ENCODE measurements around the gene OGDH. TPM values are rescaled to one million over a fixed set of nuclear protein-coding genes. Genes with fewer than 3 reads are reported as not detected.

Gene OGDH
- total RNA-seq, 1 experiment from 2014 or later, result 75.1 TPM

DNA sequence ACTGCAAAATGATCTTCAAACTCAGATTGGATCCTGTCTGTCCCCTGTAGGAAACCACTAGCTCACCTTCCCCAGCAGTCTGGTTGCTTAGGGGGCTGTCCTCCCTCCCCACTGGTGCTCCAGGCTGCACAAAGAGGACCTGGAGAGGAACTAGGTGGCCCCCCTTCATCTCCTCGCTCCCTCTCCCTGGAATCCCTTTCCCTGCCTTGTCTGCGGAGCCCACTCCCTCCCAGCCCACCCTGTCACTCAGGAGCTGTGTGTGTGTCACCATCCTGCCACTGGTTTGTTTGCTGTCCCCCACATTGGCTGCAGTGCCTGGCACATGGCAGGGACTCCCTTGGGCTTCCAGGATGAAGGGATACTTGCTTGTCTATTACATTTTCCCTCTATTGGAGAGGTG is 106.7 kb downstream of the OGDH start:
- H3K4me3 Mint-ChIP-seq (ENCODE audit: unreplicated experiment), result no peak overlapping the region
- no TSS peak for BruUV-seq (replicated peaks)
- no peaks in the 10 kb centered on the region for H3K9me3 Mint-ChIP-seq (ENCODE audit: unreplicated experiment)
- TF ChIP-seq, protein P1, sequence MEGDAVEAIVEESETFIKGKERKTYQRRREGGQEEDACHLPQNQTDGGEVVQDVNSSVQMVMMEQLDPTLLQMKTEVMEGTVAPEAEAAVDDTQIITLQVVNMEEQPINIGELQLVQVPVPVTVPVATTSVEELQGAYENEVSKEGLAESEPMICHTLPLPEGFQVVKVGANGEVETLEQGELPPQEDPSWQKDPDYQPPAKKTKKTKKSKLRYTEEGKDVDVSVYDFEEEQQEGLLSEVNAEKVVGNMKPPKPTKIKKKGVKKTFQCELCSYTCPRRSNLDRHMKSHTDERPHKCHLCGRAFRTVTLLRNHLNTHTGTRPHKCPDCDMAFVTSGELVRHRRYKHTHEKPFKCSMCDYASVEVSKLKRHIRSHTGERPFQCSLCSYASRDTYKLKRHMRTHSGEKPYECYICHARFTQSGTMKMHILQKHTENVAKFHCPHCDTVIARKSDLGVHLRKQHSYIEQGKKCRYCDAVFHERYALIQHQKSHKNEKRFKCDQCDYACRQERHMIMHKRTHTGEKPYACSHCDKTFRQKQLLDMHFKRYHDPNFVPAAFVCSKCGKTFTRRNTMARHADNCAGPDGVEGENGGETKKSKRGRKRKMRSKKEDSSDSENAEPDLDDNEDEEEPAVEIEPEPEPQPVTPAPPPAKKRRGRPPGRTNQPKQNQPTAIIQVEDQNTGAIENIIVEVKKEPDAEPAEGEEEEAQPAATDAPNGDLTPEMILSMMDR (IDR thresholded peaks at IDR 0.05; ENCODE audit: unreplicated experiment), result no peak
- no peak overlapping the region for H3K27ac Mint-ChIP-seq (ENCODE audit: low read depth, unreplicated experiment)
- POLR2A ChIA-PET, result no interaction called here
- CTCF ChIA-PET, result interaction anchor here (0.7 kb wide), 1 partner anchor 10 kb away, joined by 3 read pairs; no protein-coding TSS in a partner anchor
- intact Hi-C loops (cut with micrococcal nuclease), result no loop called here
- peaks cover 19% of the 10 kb centered on the region for H3K36me3 Mint-ChIP-seq (ENCODE audit: insufficient read depth, unreplicated experiment)
- H3K27me3 Mint-ChIP-seq (ENCODE audit: insufficient read depth, unreplicated experiment), result no peaks in the 10 kb centered on the region
- no peak for DNase-seq (ENCODE audit: unreplicated experiment)
- H3K4me1 Mint-ChIP-seq (ENCODE audit: insufficient read depth, unreplicated experiment), result no peaks in the 10 kb centered on the region

DNA sequence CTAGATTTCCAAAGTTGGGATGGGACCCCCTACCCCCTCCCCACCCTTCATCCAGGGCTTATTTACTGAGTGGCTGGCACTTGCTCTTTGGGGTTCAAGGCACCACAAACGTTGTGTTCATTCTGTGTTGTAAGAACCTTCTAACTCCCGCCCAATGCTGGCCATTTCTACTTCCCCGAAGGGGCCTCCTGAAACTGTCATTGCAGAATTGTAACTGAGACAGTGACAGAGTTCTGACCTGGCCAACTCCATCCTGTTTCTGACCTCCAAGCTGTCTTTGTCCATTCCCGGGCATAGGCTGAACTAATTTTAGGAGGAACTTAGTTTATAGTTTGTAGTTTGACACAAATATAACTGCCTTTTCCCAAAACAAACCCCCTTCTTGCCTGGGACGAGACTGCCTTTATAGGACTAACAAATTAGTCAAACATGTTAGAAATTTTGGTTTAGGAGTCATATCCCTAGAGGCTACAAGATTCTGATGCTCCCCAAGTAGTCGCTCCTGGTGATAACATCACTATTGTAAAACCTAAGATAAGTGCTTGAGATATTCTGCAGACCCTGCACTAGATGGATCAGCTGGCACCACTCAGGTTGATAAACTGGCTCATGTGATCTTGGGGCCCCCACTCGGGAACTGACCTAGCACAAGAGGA is 107.4 kb downstream of the OGDH start:
- Mint-ChIP-seq H3K4me1 (ENCODE audit: insufficient read depth, unreplicated experiment) (no peaks in the 10 kb centered on the region), H3K4me3 (ENCODE audit: unreplicated experiment) (no peak overlapping the region), H3K27me3 (ENCODE audit: insufficient read depth, unreplicated experiment) (no peaks in the 10 kb centered on the region), H3K27ac (ENCODE audit: low read depth, unreplicated experiment) (no peak overlapping the region), H3K9me3 (ENCODE audit: unreplicated experiment) (no peaks in the 10 kb centered on the region), H3K36me3 (ENCODE audit: insufficient read depth, unreplicated experiment) (peaks cover 12% of the 10 kb centered on the region)
- no peak for DNase-seq (ENCODE audit: unreplicated experiment)
- TF ChIP-seq, protein P1 (IDR thresholded peaks at IDR 0.05; ENCODE audit: unreplicated experiment), result no peak
- BruUV-seq (replicated peaks), result no TSS peak
- intact Hi-C loops (cut with micrococcal nuclease), result no loop called here
- POLR2A ChIA-PET, result no interaction called here
- CTCF ChIA-PET, result no interaction called here

DNA sequence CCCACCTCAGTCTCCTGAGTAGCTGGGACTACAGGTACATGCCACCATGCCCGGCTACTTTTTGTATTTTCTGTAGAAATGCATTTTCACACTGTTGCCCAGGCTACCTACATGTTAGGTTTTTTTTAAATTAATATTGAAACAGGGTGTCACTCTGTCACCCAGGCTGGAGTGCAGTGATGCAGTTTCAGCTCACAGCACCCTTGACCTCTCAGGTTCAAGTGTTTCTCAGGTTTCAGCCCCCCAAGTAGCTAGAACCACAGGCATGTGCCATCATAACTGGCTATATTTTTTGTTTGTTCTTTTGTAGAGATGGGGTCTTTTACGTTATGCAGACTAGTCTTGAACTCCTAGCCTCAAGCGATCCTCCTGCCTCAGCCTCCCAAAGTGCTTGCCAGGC is 109.8 kb downstream of the OGDH start:
- ChIA-PET POLR2A (no interaction called here), CTCF (no interaction called here)
- no peaks in the 10 kb centered on the region for H3K27me3 Mint-ChIP-seq (ENCODE audit: insufficient read depth, unreplicated experiment)
- no peak for DNase-seq (ENCODE audit: unreplicated experiment)
- H3K36me3 Mint-ChIP-seq (ENCODE audit: insufficient read depth, unreplicated experiment), result no peaks in the 10 kb centered on the region
- no TSS peak for BruUV-seq (replicated peaks)
- no peaks in the 10 kb centered on the region for H3K9me3 Mint-ChIP-seq (ENCODE audit: unreplicated experiment)
- no peak overlapping the region for H3K4me3 Mint-ChIP-seq (ENCODE audit: unreplicated experiment)
- TF ChIP-seq, protein P1 (IDR thresholded peaks at IDR 0.05; ENCODE audit: unreplicated experiment), result no peak
- H3K27ac Mint-ChIP-seq (ENCODE audit: low read depth, unreplicated experiment), result no peak overlapping the region
- intact Hi-C loops (cut with micrococcal nuclease), result no loop called here
- no peaks in the 10 kb centered on the region for H3K4me1 Mint-ChIP-seq (ENCODE audit: insufficient read depth, unreplicated experiment)

DNA sequence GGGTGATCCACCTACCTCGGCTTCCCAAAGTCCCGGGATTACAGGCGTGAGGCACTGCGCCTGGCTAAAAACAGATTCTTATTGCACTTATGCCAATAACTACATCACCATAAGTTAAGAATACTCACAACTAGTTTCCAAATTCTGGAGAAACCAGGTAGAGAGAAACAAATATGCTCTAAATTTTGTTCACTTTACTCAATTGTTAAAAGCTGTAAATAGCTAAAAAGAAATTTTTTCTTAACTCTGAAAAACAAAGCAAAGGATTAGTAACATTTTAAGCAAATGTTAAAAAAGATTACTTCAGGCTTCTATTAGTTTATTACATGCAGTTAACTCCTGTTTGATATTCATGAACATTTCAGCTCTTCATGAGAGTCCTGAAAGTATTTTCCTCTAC is 113.9 kb downstream of the OGDH start:
- POLR2A ChIA-PET, result interaction anchor here (0.6 to 0.8 kb wide), 2 partner anchors 16 to 138 kb away, joined by 3 to 6 read pairs; no protein-coding TSS in a partner anchor
- no peaks in the 10 kb centered on the region for H3K27me3 Mint-ChIP-seq (ENCODE audit: insufficient read depth, unreplicated experiment)

More for the DNA sequence above, 113.9 kb downstream of the OGDH start:
- intact Hi-C loops (cut with micrococcal nuclease), result no loop called here
- H3K4me1 Mint-ChIP-seq (ENCODE audit: insufficient read depth, unreplicated experiment), result no peaks in the 10 kb centered on the region
- CTCF ChIA-PET, result interaction anchor here (0.7 kb wide), 1 partner anchor 85 kb away, joined by 3 read pairs; no protein-coding TSS in a partner anchor
- H3K9me3 Mint-ChIP-seq (ENCODE audit: unreplicated experiment), result no peaks in the 10 kb centered on the region
- H3K4me3 Mint-ChIP-seq (ENCODE audit: unreplicated experiment), result no peak overlapping the region
- no peaks in the 10 kb centered on the region for H3K36me3 Mint-ChIP-seq (ENCODE audit: insufficient read depth, unreplicated experiment)
- no TSS peak for BruUV-seq (replicated peaks)
- TF ChIP-seq, protein P1 (IDR thresholded peaks at IDR 0.05; ENCODE audit: unreplicated experiment), result no peak
- H3K27ac Mint-ChIP-seq (ENCODE audit: low read depth, unreplicated experiment), result no peak overlapping the region
- DNase-seq (ENCODE audit: unreplicated experiment), result no peak
